HEK293 (cell line): ENCODE results near the gene ATRNL1.

Experiments
- ATF2 ChIP-seq: fragments of 450-650 bp; formaldehyde crosslinking; IDR thresholded peaks from 2 replicates; pipeline ENCODE4 v1.5.1; 2016; ENCODE audit warnings: missing biosample characterization, missing genetic modification characterization, low read depth
- CTCF ChIP-seq: fragments of 450-650 bp; formaldehyde crosslinking; IDR thresholded peaks from 2 replicates; pipeline ENCODE4 v1.5.1; 2016; ENCODE audit warnings: missing biosample characterization, missing genetic modification characterization
- PRDM4 ChIP-seq: fragments of 450-650 bp; formaldehyde crosslinking; IDR thresholded peaks from 2 replicates; pipeline ENCODE4 v1.5.1; 2017; ENCODE audit warnings: missing biosample characterization, missing genetic modification characterization
- SCRT1 ChIP-seq: fragments of 450-650 bp; formaldehyde crosslinking; IDR thresholded peaks from 2 replicates; pipeline ENCODE4 v1.5.1; 2016; ENCODE audit warnings: missing biosample characterization, missing genetic modification characterization, borderline replicate concordance
- YY1 ChIP-seq: fragments of 450-650 bp; formaldehyde crosslinking; IDR thresholded peaks from 2 replicates; pipeline ENCODE4 v1.5.1; 2018; ENCODE audit warnings: missing biosample characterization, missing genetic modification characterization
- ZNF335 ChIP-seq: fragments of 450-650 bp; formaldehyde crosslinking; conservative IDR thresholded peaks from 2 replicates; pipeline ENCODE4 v1.5.1; 2016; ENCODE audit warnings: missing biosample characterization, missing genetic modification characterization
- ZNF48 ChIP-seq: fragments of 450-650 bp; formaldehyde crosslinking; IDR thresholded peaks from 2 replicates; pipeline ENCODE4 v1.5.1; 2016; ENCODE audit warnings: missing biosample characterization, missing genetic modification characterization
- ZNF645 ChIP-seq: fragments of 450-650 bp; formaldehyde crosslinking; IDR thresholded peaks from 2 replicates; pipeline ENCODE4; 2016; ENCODE audit warnings: missing biosample characterization, missing genetic modification characterization
- ZNF768 ChIP-seq: fragments of 450-650 bp; formaldehyde crosslinking; IDR thresholded peaks from 2 replicates; pipeline ENCODE4 v1.5.1; 2018; ENCODE audit warnings: missing biosample characterization, mild to moderate bottlenecking, missing genetic modification characterization
- ZNF830 ChIP-seq: fragments of 450-650 bp; IDR thresholded peaks from 2 replicates; pipeline ENCODE4 v1.5.0; 2018; ENCODE audit warnings: missing biosample characterization, missing genetic modification characterization, low read depth, mild to moderate bottlenecking, moderate library complexity

- TF ChIP-seq ZNF645 (tag by site-specific recombination), result no peak
- TF ChIP-seq SCRT1 (tag by site-specific recombination), result no peak
- TF ChIP-seq ZNF830 (tag by site-specific recombination), result no peak
- TF ChIP-seq ZNF768 (tag by site-specific recombination), result no peak
- TF ChIP-seq ZNF48 (tag by site-specific recombination), result no peak
- no peak for TF ChIP-seq ATF2 (tag by site-specific recombination)
- TF ChIP-seq CTCF (tag by site-specific recombination), result no peak
- no peak for TF ChIP-seq PRDM4 (tag by site-specific recombination)
- TF ChIP-seq YY1, result no peak
- no peak for TF ChIP-seq ZNF335
These were observed 535.5 kb downstream of the ATRNL1 start for GRCh38 chr10:115628616-115629015.
